ENCODE data around the gene MUC2.

Gene MUC2

GRCh38 chr11:1052133-1053011, 22.3 kb upstream of the MUC2 start:
- DNase-seq: no peak

- DNase-seq: no peak
Observed at GRCh38 chr11:1053121-1053901, 21.4 kb upstream of the MUC2 start.

- DNase-seq: no peak
Observed at GRCh38 chr11:1054143-1055108, 20.2 kb upstream of the MUC2 start.

GRCh38 chr11:1055109-1055703, 19.5 kb upstream of the MUC2 start:
- no peak for DNase-seq

- DNase-seq: no peak
Observed at GRCh38 chr11:1055990-1056771, 18.5 kb upstream of the MUC2 start.

GRCh38 chr11:1057806-1058205, 16.9 kb upstream of the MUC2 start:
- no peak for DNase-seq

- no peak for DNase-seq
Observed at GRCh38 chr11:1059759-1060158, 14.9 kb upstream of the MUC2 start.

GRCh38 chr11:1060410-1060809, 14.3 kb upstream of the MUC2 start:
- no peak for DNase-seq

GRCh38 chr11:1060852-1061616, 13.6 kb upstream of the MUC2 start:
- no peak for DNase-seq

GRCh38 chr11:1062075-1062820, 12.4 kb upstream of the MUC2 start:
- DNase-seq: no peak

GRCh38 chr11:1064167-1064566, 10.5 kb upstream of the MUC2 start:
- DNase-seq: no peak

- DNase-seq: no peak
Observed at GRCh38 chr11:1067812-1068496, 6.7 kb upstream of the MUC2 start.

GRCh38 chr11:1069740-1070139, 4.9 kb upstream of the MUC2 start:
- no peak for DNase-seq

- no peak for DNase-seq
Observed at GRCh38 chr11:1070594-1071462, 3.8 kb upstream of the MUC2 start.

GRCh38 chr11:1071571-1072115, 3.0 kb upstream of the MUC2 start:
- DNase-seq: no peak

- DNase-seq: no peak
Observed at GRCh38 chr11:1072116-1072820, 2.4 kb upstream of the MUC2 start.

- DNase-seq: no peak
Observed at GRCh38 chr11:1072821-1073231, 1.8 kb upstream of the MUC2 start.

Measured in activated naive CD4-positive, alpha-beta T cell (primary cell).